HEK293 (cell line): ENCODE measurements around the gene NCK2.

Experiments used
- CTCF ChIA-PET: fragments of 350-600 bp; formaldehyde crosslinking; extraction: SDS; loops from one replicate; lab custom pipeline; 2021; ENCODE audit warnings: antibody characterized with exemption; lab: Yijun Ruan, JAX
- POLR2A ChIA-PET: fragments of 300-600 bp; formaldehyde crosslinking; extraction: SDS; loops from one replicate; lab custom pipeline; 2020; ENCODE audit warnings: antibody characterized with exemption, inconsistent platforms; lab: Yijun Ruan, JAX
- H3K27ac ChIP-seq: fragments of 200-500 bp; sonication (Bioruptor generic); 2 replicates; pipeline ENCODE4 v1.5.1; 2014; ENCODE audit warnings: low read depth, low read length, control low read depth, inconsistent platforms; ENCODE audit errors: extremely low read depth
- H3K36me3 ChIP-seq, 2 experiments: fragments of 200-500 bp in 1 of 2; sonication (Bioruptor generic) in 1 of 2; 1 replicate in 1 of 2; 2 replicates in 1 of 2; pipeline ENCODE4 v1.5.1; 2014 to 2017; ENCODE audit warnings: inconsistent platforms in 2 of 2, low read length in 2 of 2; ENCODE audit not compliant: control insufficient read depth in 2 of 2, insufficient read depth in 1 of 2
- H3K4me1 ChIP-seq: fragments of 200-500 bp; sonication (Bioruptor generic); 2 replicates; pipeline ENCODE4 v1.5.1; 2014; ENCODE audit warnings: mild to moderate bottlenecking, low read length, inconsistent platforms; ENCODE audit not compliant: control insufficient read depth, insufficient read depth
- H3K4me3 ChIP-seq: 2 replicates; pipeline ENCODE4 v1.5.1; 2011; ENCODE audit warnings: low read depth, mild to moderate bottlenecking, control low read depth, low read length, moderate library complexity
- H3K9me3 ChIP-seq: fragments of 200-500 bp; sonication (Bioruptor generic); 2 replicates; pipeline ENCODE4 v1.5.1; 2014; ENCODE audit warnings: low read depth, low read length, inconsistent platforms; ENCODE audit not compliant: control insufficient read depth, insufficient read depth
- BCL11A ChIP-seq: fragments of 450-650 bp; formaldehyde crosslinking; IDR thresholded peaks from 2 replicates; pipeline ENCODE4 v1.5.1; 2016; ENCODE audit warnings: low read depth, missing biosample characterization, missing genetic modification characterization
- CTCF ChIP-seq: fragments of 450-650 bp; formaldehyde crosslinking; IDR thresholded peaks from 2 replicates; pipeline ENCODE4 v1.5.1; 2016; ENCODE audit warnings: missing biosample characterization, missing genetic modification characterization
- HIC1 ChIP-seq: fragments of 450-650 bp; formaldehyde crosslinking; IDR thresholded peaks from 2 replicates; pipeline ENCODE4 v1.5.1; 2016; ENCODE audit warnings: missing biosample characterization, missing genetic modification characterization
- HOXA7 ChIP-seq: sonication (generic); formaldehyde crosslinking; IDR thresholded peaks from 2 replicates; pipeline ENCODE4 v1.8.1; 2022; ENCODE audit warnings: missing genetic modification reagents, borderline replicate concordance
- KLF10 ChIP-seq: fragments of 450-650 bp; IDR thresholded peaks from 2 replicates; pipeline ENCODE4 v1.5.1; 2018; ENCODE audit warnings: missing biosample characterization, mild to moderate bottlenecking, missing genetic modification characterization
- ZBTB26 ChIP-seq: fragments of 450-650 bp; formaldehyde crosslinking; optimal IDR thresholded peaks from 2 replicates; pipeline ENCODE3; 2016; ENCODE audit warnings: missing biosample characterization, mild to moderate bottlenecking, missing genetic modification characterization
- ZFP37 ChIP-seq: fragments of 450-650 bp; formaldehyde crosslinking; IDR thresholded peaks from 2 replicates; pipeline ENCODE4 v1.5.1; 2016; ENCODE audit warnings: missing biosample characterization, missing genetic modification characterization
- ZIC2 ChIP-seq: fragments of 450-650 bp; formaldehyde crosslinking; IDR thresholded peaks from 2 replicates; pipeline ENCODE4 v1.5.1; 2016; ENCODE audit warnings: missing biosample characterization, missing genetic modification characterization
- ZNF10 ChIP-seq: fragments of 450-650 bp; formaldehyde crosslinking; IDR thresholded peaks from 2 replicates; pipeline ENCODE4 v1.5.1; 2017; ENCODE audit warnings: missing biosample characterization, missing genetic modification characterization
- ZNF121 ChIP-seq: fragments of 450-650 bp; formaldehyde crosslinking; IDR thresholded peaks from 2 replicates; pipeline ENCODE4 v1.5.1; 2016; ENCODE audit warnings: missing biosample characterization, missing genetic modification characterization
- ZNF138 ChIP-seq: fragments of 450-650 bp; formaldehyde crosslinking; IDR thresholded peaks from 2 replicates; pipeline ENCODE4 v1.5.1; 2016; ENCODE audit warnings: missing biosample characterization, missing genetic modification characterization, borderline replicate concordance
- ZNF148 ChIP-seq: fragments of 450-650 bp; formaldehyde crosslinking; IDR thresholded peaks from 2 replicates; pipeline ENCODE4 v1.5.0; 2017; ENCODE audit warnings: missing biosample characterization, missing genetic modification characterization, borderline replicate concordance
- ZNF19 ChIP-seq: fragments of 450-650 bp; formaldehyde crosslinking; IDR thresholded peaks from 2 replicates; pipeline ENCODE4; 2016; ENCODE audit warnings: missing biosample characterization, missing genetic modification characterization, low read depth
- ZNF311 ChIP-seq: fragments of 450-650 bp; formaldehyde crosslinking; IDR thresholded peaks from 2 replicates; pipeline ENCODE4 v1.5.1; 2017; ENCODE audit warnings: missing biosample characterization, missing genetic modification characterization, borderline replicate concordance
- ZNF354C ChIP-seq: fragments of 450-650 bp; formaldehyde crosslinking; IDR thresholded peaks from 2 replicates; pipeline ENCODE4 v1.5.1; 2016; ENCODE audit warnings: missing biosample characterization, missing genetic modification characterization, low read depth, borderline replicate concordance
- ZNF488 ChIP-seq: fragments of 450-650 bp; formaldehyde crosslinking; IDR thresholded peaks from 2 replicates; pipeline ENCODE4 v1.5.1; 2016; ENCODE audit warnings: missing biosample characterization, missing genetic modification characterization
- ZNF514 ChIP-seq: fragments of 450-650 bp; formaldehyde crosslinking; IDR thresholded peaks from 2 replicates; pipeline ENCODE4 v1.5.1; 2016; ENCODE audit warnings: missing biosample characterization, missing genetic modification characterization
- ZNF530 ChIP-seq: fragments of 450-650 bp; formaldehyde crosslinking; IDR thresholded peaks from 2 replicates; pipeline ENCODE4 v1.5.1; 2016; ENCODE audit warnings: low read depth, missing biosample characterization, missing genetic modification characterization
- ZNF555 ChIP-seq: fragments of 450-650 bp; formaldehyde crosslinking; conservative IDR thresholded peaks from 2 replicates; pipeline ENCODE4 v1.5.1; 2017; ENCODE audit warnings: missing biosample characterization, mild to moderate bottlenecking, missing genetic modification characterization, inconsistent platforms
- ZNF629 ChIP-seq: fragments of 450-650 bp; formaldehyde crosslinking; IDR thresholded peaks from 2 replicates; pipeline ENCODE4 v1.5.1; 2017; ENCODE audit warnings: missing biosample characterization, missing genetic modification characterization
- ZNF837 ChIP-seq: fragments of 450-650 bp; formaldehyde crosslinking; IDR thresholded peaks from 2 replicates; pipeline ENCODE4 v1.5.1; 2016; ENCODE audit warnings: missing biosample characterization, missing genetic modification characterization

The NCK2 gene

GRCh38 chr2:105876191-105876590 is 131.5 kb downstream of the NCK2 start (continued):
- no peak for TF ChIP-seq ZFP37

GRCh38 chr2:105877945-105878344 is 133.2 kb downstream of the NCK2 start:
- TF ChIP-seq ZNF488 (tag by site-specific recombination) (no peak), ZNF837 (no peak), ZNF514 (no peak), HOXA7 (CRISPR knock-in tag) (no peak), ZBTB26 (tag by site-specific recombination) (no peak), ZIC2 (no peak), ZNF555 (tag by site-specific recombination) (no peak), ZNF19 (no peak), ZNF629 (no peak), ZNF138 (tag by site-specific recombination) (no peak), HIC1 (tag by site-specific recombination) (no peak), KLF10 (tag by site-specific recombination) (no peak), BCL11A (tag by site-specific recombination) (no peak), CTCF (tag by site-specific recombination) (no peak), ZNF530 (tag by site-specific recombination) (no peak), ZNF10 (no peak), ZNF121 (tag by site-specific recombination) (no peak), ZNF354C (tag by site-specific recombination) (no peak)
- ChIA-PET CTCF (no interaction called here), POLR2A (no interaction called here)
- Histone ChIP-seq H3K4me3 (no peak overlapping the region), H3K9me3 (no peaks in the 10 kb centered on the region), H3K27ac (no peak overlapping the region), H3K36me3 (peaks cover 3 to 22% of the 10 kb centered on the region in 2 experiments; a peak in 1 of 3 replicates), H3K4me1 (no peaks in the 10 kb centered on the region)

- Histone ChIP-seq H3K4me1 (no peaks in the 10 kb centered on the region), H3K4me3 (no peak overlapping the region), H3K36me3 (peaks cover 3 to 22% of the 10 kb centered on the region in 2 experiments; a peak in 1 of 3 replicates), H3K9me3 (no peaks in the 10 kb centered on the region), H3K27ac (no peak overlapping the region)
- ChIA-PET CTCF (no interaction called here), POLR2A (no interaction called here)
- no peak for TF ChIP-seq ZNF311
- TF ChIP-seq ZNF148 (tag by site-specific recombination) = no peak
These were observed 134.5 kb downstream of the NCK2 start for GRCh38 chr2:105879106-105879802.
